PFSK-1 (cell line): Measurements from ENCODE around the gene U2AF1L4.

Experiments used
- FOXP2 ChIP-seq: optimal IDR thresholded peaks from 2 replicates; pipeline ENCODE3; 2011; ENCODE audit warnings: borderline replicate concordance, control low read depth, inconsistent platforms; ENCODE audit not compliant: insufficient read depth; ENCODE audit errors: extremely low read length, extremely low read depth
- POLR2AphosphoS5 ChIP-seq: IDR thresholded peaks from 2 replicates; pipeline ENCODE4 v1.6.1; 2012; ENCODE audit warnings: low read depth, mild to moderate bottlenecking, control low read depth, low read length, moderate library complexity
- REST ChIP-seq, 2 experiments: IDR thresholded peaks; 2 replicates each; pipeline versions ENCODE4 v1.6.1 to v1.8.0; 2011 to 2012; ENCODE audit warnings: low read depth in 2 of 2, low read length in 2 of 2, control low read depth in 1 of 2, inconsistent platforms in 1 of 2, mild to moderate bottlenecking in 1 of 2, moderate library complexity in 1 of 2; ENCODE audit not compliant: insufficient read depth in 1 of 2
- SIN3A ChIP-seq: IDR thresholded peaks from 2 replicates; pipeline ENCODE4 v1.6.1; 2012; ENCODE audit warnings: mild to moderate bottlenecking, low read length, moderate library complexity, borderline replicate concordance; ENCODE audit not compliant: insufficient read depth
- TAF1 ChIP-seq: IDR thresholded peaks from 2 replicates; pipeline ENCODE4 v1.6.1; 2012; ENCODE audit warnings: low read length, control low read depth, borderline replicate concordance; ENCODE audit not compliant: insufficient read depth

GRCh38 chr19:35738021-35738886 is 7.0 kb downstream of the U2AF1L4 start:
- no peak for TF ChIP-seq REST (IDR thresholded peaks at IDR 0.05; ENCODE audit: insufficient read depth in 1 of 2, low read depth in 2 of 2, low read length in 2 of 2)
- TF ChIP-seq POLR2AphosphoS5, result no peak
- no peak for TF ChIP-seq TAF1
- TF ChIP-seq SIN3A, result no peak
- no peak for TF ChIP-seq FOXP2
